ENCODE data around the gene STARD3.
A peak's percentile ranks its signal among the peaks of the same experiment; 100 is the strongest.
"Not testable (repeated sequence)": the region's sequence is repeated elsewhere in the genome, so short reads cannot be mapped to it uniquely, and the experiment has no call there.

STARD3 gene

GRCh38 chr17:39636927-39637736 lies at the start of gene STARD3:
Gene STARD3 (plus strand): TSS chr17:39637144. CDS start chr17:39653532, 16,388 bp downstream.
- peak; percentile 56; the same call in 1 of the 2 replicates for TF ChIP-seq ZFX (IDR thresholded peaks at IDR 0.05)
- no peak for TF ChIP-seq CTCF (conservative IDR thresholded peaks at IDR 0.05)
- H3K27ac ChIP-seq, result peak within 1 kb of the TSS; percentile 90

- not testable (repeated sequence) for H3K27ac ChIP-seq
Measured at GRCh38 chr17:39590180-39590579, 46.8 kb upstream of the STARD3 start.

- no peak overlapping the region for H3K27ac ChIP-seq
- TF ChIP-seq ZFX (IDR thresholded peaks at IDR 0.05), result no peak
- no peak for TF ChIP-seq CTCF (conservative IDR thresholded peaks at IDR 0.05)
Measured at GRCh38 chr17:39591958-39592954, 44.7 kb upstream of the STARD3 start.

GRCh38 chr17:39593371-39593770 lies 43.6 kb upstream of the STARD3 start:
- TF ChIP-seq CTCF (conservative IDR thresholded peaks at IDR 0.05) (no peak), ZFX (IDR thresholded peaks at IDR 0.05) (no peak)
- no peak overlapping the region for H3K27ac ChIP-seq

- no peak for TF ChIP-seq CTCF (conservative IDR thresholded peaks at IDR 0.05)
- no peak overlapping the region for H3K27ac ChIP-seq
Measured at GRCh38 chr17:39595294-39595693, 41.6 kb upstream of the STARD3 start.

GRCh38 chr17:39595928-39596510 lies 40.9 kb upstream of the STARD3 start:
- TF ChIP-seq ZFX (IDR thresholded peaks at IDR 0.05) (no peak), CTCF (conservative IDR thresholded peaks at IDR 0.05) (no peak)
- no peak overlapping the region for H3K27ac ChIP-seq

- no peak overlapping the region for H3K27ac ChIP-seq
- TF ChIP-seq CTCF (conservative IDR thresholded peaks at IDR 0.05), result no peak
- TF ChIP-seq ZFX (IDR thresholded peaks at IDR 0.05), result no peak
Measured at GRCh38 chr17:39596543-39597267, 40.2 kb upstream of the STARD3 start.

All from C4-2B (cell line).